AG10803 (cell line): ENCODE data around the gene EIF3B.
"Not testable (repeated sequence)": the region's sequence is repeated elsewhere in the genome, so short reads cannot be mapped to it uniquely, and the experiment has no call there.

Experiments
- DNase-seq: peaks from one replicate; pipeline ENCODE4 v3.0.0; 2010; ENCODE audit warnings: low read depth
- H3K4me3 ChIP-seq: 2 replicates; pipeline ENCODE4 v1.5.1; 2011; ENCODE audit warnings: mild to moderate bottlenecking, low read length, control low read depth
- CTCF ChIP-seq: conservative IDR thresholded peaks from 2 replicates; pipeline ENCODE4 v1.5.1; 2011; ENCODE audit warnings: mild to moderate bottlenecking, low read length, control low read depth, inconsistent platforms

Gene EIF3B

GRCh38 chr7:2314209-2314955 is 40.2 kb upstream of the EIF3B start, which contains the start of gene SNX8:
Gene SNX8 (minus strand): TSS chr7:2314441. CDS start chr7:2314421, 20 bp downstream.
- H3K4me3 ChIP-seq, result peak within 1 kb of the TSS; percentile 83
- TF ChIP-seq CTCF, result no peak
- peak; percentile 77 for DNase-seq

- DNase-seq, H3K4me3 ChIP-seq: not testable (repeated sequence)
Observed at GRCh38 chr7:2314956-2315530, 39.6 kb upstream of the EIF3B start.

GRCh38 chr7:2315787-2316186 is 38.8 kb upstream of the EIF3B start:
- DNase-seq, result no peak
- TF ChIP-seq CTCF, result no peak

GRCh38 chr7:2316578-2316977 is 38.0 kb upstream of the EIF3B start:
- no peak overlapping the region for H3K4me3 ChIP-seq
- no peak for DNase-seq
- no peak for TF ChIP-seq CTCF

More at GRCh38 chr7:2315787-2316186, 38.8 kb upstream of the EIF3B start:
- H3K4me3 ChIP-seq, result no peak overlapping the region

- DNase-seq, result no peak
- TF ChIP-seq CTCF, result no peak
- no peak overlapping the region for H3K4me3 ChIP-seq
Observed at GRCh38 chr7:2317556-2318293, 36.9 kb upstream of the EIF3B start.

- H3K4me3 ChIP-seq, result peak overlapping the region; percentile 29; the same call in 1 of the 2 replicates
- peak; percentile 29 for DNase-seq
Observed at GRCh38 chr7:2321020-2321419, 33.6 kb upstream of the EIF3B start.

More at GRCh38 chr7:2321020-2321419, 33.6 kb upstream of the EIF3B start:
- peak; percentile 44 for TF ChIP-seq CTCF
